Activated CD8-positive, alpha-beta T cell treated with anti-CD3 and anti-CD28 coated beads for 36 hours (primary cell): ENCODE data around the gene RNF213. TPM values are rescaled to one million over a fixed set of nuclear protein-coding genes. Genes with fewer than 3 reads are reported as not detected.

Experiments used
- ATAC-seq: fragments of 200-7000 bp; cut with Tn5 transposase; one replicate; pipeline ENCODE4 v1.10.0; 2021; ENCODE audit warnings: mild to moderate bottlenecking, moderate library complexity
- CTCF ChIA-PET: fragments of 350-600 bp; sonication (Branson Sonifier 250); formaldehyde crosslinking; loops from one replicate; lab custom pipeline; 2021; ENCODE audit warnings: antibody characterized with exemption; lab: Charles Lee
- POLR2A ChIA-PET: fragments of 350-600 bp; sonication (Branson Sonifier 250); formaldehyde crosslinking; loops from one replicate; lab custom pipeline; 2021; ENCODE audit warnings: antibody characterized with exemption; lab: Charles Lee
- DNase-seq: peaks from one replicate; pipeline ENCODE4 v3.0.0-alpha.2; 2020
- H3K27ac Mint-ChIP-seq: one replicate; pipeline ENCODE4 v1.8.0; 2021; ENCODE audit warnings: mild to moderate bottlenecking, mixed read lengths
- H3K27me3 Mint-ChIP-seq: one replicate; pipeline ENCODE4 v1.8.0; 2021; ENCODE audit warnings: mixed read lengths
- H3K36me3 Mint-ChIP-seq: one replicate; pipeline ENCODE4 v1.8.0; 2021; ENCODE audit warnings: low read depth, mixed read lengths
- H3K4me1 Mint-ChIP-seq: one replicate; pipeline ENCODE4 v1.8.0; 2021; ENCODE audit warnings: low read depth, mixed read lengths
- H3K4me3 Mint-ChIP-seq: one replicate; pipeline ENCODE4 v1.8.0; 2021; ENCODE audit warnings: mild to moderate bottlenecking, moderate library complexity, mixed read lengths
- H3K9me3 Mint-ChIP-seq: one replicate; pipeline ENCODE4 v1.8.0; 2021; ENCODE audit warnings: mixed read lengths
- intact Hi-C: fragments of 100-400 bp; cut with micrococcal nuclease; formaldehyde crosslinking; loops from one replicate; pipeline ENCODE4 v1.10.0; 2022
- total RNA-seq, 2 experiments: library from RNA; stranded (reverse); gene quantifications; one replicate each; pipeline ENCODE4 v1.2.3, GENCODE V29; 2021
- TF ChIP-seq, protein P1 (sequence below): fragments of 200-600 bp; IDR thresholded peaks from one replicate; pipeline ENCODE4 v1.8.0; 2022; ENCODE audit warnings: antibody characterized with exemption, mild to moderate bottlenecking

RNF213 gene
- total RNA-seq, 2 experiments from 2014 or later = 131 to 142 TPM

DNA sequence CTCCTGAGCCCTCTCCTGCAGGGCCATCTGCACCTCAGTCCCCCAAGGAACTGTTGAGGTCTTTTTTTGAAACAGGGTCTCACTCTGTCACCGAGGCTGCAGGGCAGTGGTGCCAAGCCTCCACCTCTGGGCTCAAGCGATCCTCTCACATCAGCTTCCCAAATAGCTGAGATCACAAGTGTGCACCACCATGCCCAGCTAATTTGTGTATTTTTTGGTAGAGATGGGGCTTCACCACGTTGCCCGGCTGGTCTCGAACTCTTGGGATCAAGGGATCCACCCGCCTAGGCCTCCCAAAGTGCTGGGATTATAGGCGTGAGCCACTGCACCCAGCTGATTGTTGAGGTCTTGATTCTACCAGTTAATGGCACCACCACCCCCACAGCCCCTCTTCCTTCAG is 126.4 kb downstream of the RNF213 start:
- ChIA-PET POLR2A (interaction anchor here (0.7 kb wide), 1 partner anchor 9 kb away, joined by 3 read pairs; no protein-coding TSS in a partner anchor), CTCF (no interaction called here)
- H3K9me3 Mint-ChIP-seq = no peaks in the 10 kb centered on the region
- no peaks in the 10 kb centered on the region for H3K27me3 Mint-ChIP-seq
- intact Hi-C loops = no loop called here
- DNase-seq = no peak
- H3K27ac Mint-ChIP-seq = no peak overlapping the region
- H3K4me1 Mint-ChIP-seq = no peaks in the 10 kb centered on the region
- peaks cover 58% of the 10 kb centered on the region for H3K36me3 Mint-ChIP-seq
- TF ChIP-seq, protein P1, sequence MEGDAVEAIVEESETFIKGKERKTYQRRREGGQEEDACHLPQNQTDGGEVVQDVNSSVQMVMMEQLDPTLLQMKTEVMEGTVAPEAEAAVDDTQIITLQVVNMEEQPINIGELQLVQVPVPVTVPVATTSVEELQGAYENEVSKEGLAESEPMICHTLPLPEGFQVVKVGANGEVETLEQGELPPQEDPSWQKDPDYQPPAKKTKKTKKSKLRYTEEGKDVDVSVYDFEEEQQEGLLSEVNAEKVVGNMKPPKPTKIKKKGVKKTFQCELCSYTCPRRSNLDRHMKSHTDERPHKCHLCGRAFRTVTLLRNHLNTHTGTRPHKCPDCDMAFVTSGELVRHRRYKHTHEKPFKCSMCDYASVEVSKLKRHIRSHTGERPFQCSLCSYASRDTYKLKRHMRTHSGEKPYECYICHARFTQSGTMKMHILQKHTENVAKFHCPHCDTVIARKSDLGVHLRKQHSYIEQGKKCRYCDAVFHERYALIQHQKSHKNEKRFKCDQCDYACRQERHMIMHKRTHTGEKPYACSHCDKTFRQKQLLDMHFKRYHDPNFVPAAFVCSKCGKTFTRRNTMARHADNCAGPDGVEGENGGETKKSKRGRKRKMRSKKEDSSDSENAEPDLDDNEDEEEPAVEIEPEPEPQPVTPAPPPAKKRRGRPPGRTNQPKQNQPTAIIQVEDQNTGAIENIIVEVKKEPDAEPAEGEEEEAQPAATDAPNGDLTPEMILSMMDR = no peak
- no peak for ATAC-seq
- H3K4me3 Mint-ChIP-seq = no peak overlapping the region

DNA sequence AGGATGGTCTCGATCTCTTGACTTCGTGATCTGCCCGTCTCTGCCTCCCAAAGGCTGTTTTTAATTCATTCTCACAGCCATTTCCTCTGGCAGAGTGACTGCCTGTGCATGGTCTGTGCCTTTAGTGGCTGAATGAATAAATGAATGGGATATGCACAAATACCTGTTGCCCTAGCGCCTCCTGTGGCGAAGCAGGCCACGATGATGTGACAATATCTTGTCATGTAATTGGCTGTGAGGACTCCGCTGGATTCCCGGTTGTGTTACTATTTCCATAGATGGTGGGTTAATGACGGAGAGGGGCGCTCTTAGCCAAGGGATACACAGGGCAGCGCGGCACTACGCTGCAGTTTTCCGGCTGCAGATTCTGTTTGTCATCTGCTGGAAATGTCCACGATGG is 127.5 kb downstream of the RNF213 start:
- intact Hi-C loops = no loop called here
- Mint-ChIP-seq H3K36me3 (peaks cover 54% of the 10 kb centered on the region), H3K4me1 (no peaks in the 10 kb centered on the region), H3K27ac (no peak overlapping the region), H3K4me3 (no peak overlapping the region), H3K9me3 (no peaks in the 10 kb centered on the region), H3K27me3 (no peaks in the 10 kb centered on the region)
- no peak for ATAC-seq
- ChIA-PET POLR2A (no interaction called here), CTCF (no interaction called here)
- DNase-seq = no peak
- TF ChIP-seq, protein P1 = no peak

DNA sequence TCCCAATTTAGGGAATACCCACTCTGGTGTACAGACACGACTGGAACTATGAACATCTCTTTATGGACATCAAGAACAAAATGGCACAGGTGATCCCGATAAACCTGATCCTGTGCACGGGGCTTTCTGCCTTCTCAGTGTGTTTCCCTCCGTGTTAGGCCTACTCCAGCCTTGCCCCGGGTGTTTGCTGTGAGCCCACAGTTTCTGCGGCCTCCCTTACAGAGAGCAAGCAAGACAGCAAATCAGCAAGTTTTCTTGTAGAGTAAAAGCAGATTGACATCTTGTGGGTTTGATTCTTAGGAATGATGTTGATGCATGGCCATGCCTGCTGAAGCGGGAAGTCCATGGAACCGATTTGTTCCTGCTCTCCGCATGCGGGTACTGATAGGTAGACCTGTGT is 127.9 kb downstream of the RNF213 start:
- no peak for ATAC-seq
- TF ChIP-seq, protein P1 = no peak
- POLR2A ChIA-PET = no interaction called here
- H3K4me3 Mint-ChIP-seq = no peak overlapping the region
- DNase-seq = no peak
- CTCF ChIA-PET = no interaction called here
- H3K4me1 Mint-ChIP-seq = no peaks in the 10 kb centered on the region
- intact Hi-C loops = no loop called here
- H3K9me3 Mint-ChIP-seq = no peaks in the 10 kb centered on the region
- H3K36me3 Mint-ChIP-seq = peaks cover 54% of the 10 kb centered on the region
- no peak overlapping the region for H3K27ac Mint-ChIP-seq
- no peaks in the 10 kb centered on the region for H3K27me3 Mint-ChIP-seq

DNA sequence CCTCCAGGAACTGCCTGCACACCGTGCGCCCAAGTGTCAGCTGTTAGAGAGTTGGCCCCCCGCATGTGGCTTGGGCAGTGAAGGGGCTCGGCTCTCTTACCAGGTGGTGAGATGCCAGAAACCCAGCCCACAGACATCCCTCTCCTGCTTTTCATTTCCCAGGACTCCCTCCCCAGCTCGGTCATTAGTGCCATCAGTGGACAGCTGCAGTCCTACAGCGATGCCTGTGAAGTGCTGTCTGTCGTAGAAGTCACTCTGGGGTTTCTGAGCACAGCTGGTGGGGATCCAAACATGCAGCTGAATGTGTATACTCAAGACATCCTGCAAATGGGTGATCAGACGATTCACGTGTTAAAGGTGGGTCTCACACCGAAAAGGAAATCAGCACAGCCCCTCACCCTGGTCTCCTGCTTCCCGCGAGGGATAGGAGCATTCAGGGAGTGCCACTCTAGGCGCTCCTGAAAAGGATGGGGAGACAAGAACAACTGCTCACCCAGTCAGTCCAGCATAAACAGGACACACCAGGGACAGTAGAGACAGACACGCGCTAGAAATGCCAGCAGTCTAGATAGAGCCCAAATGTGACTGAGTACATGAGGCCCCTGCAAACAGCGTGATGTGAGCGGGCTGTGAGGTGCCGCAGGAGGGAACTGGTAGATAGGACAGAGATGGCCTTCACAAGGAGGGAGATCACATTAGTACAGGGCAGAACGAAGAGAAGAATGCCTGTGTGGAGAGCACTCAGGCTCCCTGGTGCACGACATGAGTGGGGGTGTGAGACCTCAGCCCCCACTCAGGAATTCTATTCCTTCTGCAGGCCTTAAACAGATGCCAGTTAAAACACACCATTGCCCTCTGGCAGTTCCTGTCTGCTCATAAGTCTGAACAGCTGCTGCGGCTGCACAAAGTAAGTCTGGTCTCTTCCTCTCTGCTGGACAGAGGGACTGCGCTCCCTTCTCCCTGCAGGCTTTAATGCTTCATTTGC is 128.7 kb downstream of the RNF213 start:
- Mint-ChIP-seq H3K9me3 (no peaks in the 10 kb centered on the region), H3K27ac (no peak overlapping the region), H3K27me3 (no peaks in the 10 kb centered on the region), H3K4me1 (no peaks in the 10 kb centered on the region), H3K4me3 (no peak overlapping the region), H3K36me3 (peaks cover 50% of the 10 kb centered on the region)
- ChIA-PET POLR2A (interaction anchor here (0.9 to 1.4 kb wide), 2 partner anchors 8 to 9 kb away, joined by 3 read pairs; no protein-coding TSS in a partner anchor), CTCF (no interaction called here)
- TF ChIP-seq, protein P1 = no peak
- ATAC-seq (no peak), DNase-seq (no peak)
- intact Hi-C loops = no loop called here

DNA sequence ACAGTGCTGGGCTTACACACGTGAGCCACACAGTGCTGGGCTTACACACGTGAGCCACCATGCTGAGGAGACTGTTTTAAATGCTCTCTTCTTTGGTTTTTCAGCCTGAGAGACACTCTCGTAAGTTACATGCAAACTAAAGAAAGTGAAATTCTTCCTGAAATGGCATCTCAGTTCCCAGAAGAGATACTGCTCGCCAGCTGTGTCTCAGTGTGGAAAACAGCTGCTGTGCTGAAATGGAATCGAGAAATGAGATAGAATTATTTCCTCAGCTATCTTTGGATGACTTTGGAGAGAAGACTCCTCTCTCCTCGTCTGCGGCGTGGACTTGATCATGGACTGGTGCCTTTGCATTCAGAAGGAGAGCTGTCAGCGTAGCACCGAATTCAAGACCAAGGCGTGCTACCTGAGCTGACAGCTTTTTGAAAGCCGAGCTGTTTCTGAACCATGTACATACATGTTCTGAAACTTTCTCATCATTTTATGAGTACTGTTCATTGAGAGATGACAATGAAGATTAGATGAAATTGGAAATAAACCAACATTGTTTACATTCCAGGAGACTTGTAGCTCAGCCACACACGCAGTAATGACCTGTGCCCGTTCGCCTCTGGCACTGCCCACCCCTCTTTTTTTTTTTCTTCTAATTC is 132.7 kb downstream of the RNF213 start:
- CTCF ChIA-PET = no interaction called here
- no peaks in the 10 kb centered on the region for H3K9me3 Mint-ChIP-seq
- intact Hi-C loops = no loop called here
- ATAC-seq (no peak), DNase-seq (no peak)
- H3K4me1 Mint-ChIP-seq = peaks cover 6% of the 10 kb centered on the region
- H3K27ac Mint-ChIP-seq = no peak overlapping the region
- H3K4me3 Mint-ChIP-seq = no peak overlapping the region
- peaks cover 26% of the 10 kb centered on the region for H3K36me3 Mint-ChIP-seq
- TF ChIP-seq, protein P1 = no peak
- no peaks in the 10 kb centered on the region for H3K27me3 Mint-ChIP-seq
- POLR2A ChIA-PET = interaction anchor here (1.3 kb wide), 1 partner anchor 16 kb away, joined by 4 read pairs; no protein-coding TSS in a partner anchor
